Breast epithelium (tissue), 4 donors: ENCODE results near the gene FBN1. TPM values are rescaled to one million over a fixed set of nuclear protein-coding genes. Genes with fewer than 3 reads are reported as not detected.

ENCODE experiments used
- DNase-seq, 2 donors: peaks; one replicate each; pipeline ENCODE4 v3.0.0-alpha.2; 2019; ENCODE audit warnings: low spot score in 2 of 2
- H3K27ac ChIP-seq, 2 donors: fragments of 200-600 bp; sonication (generic) in 1 of 2; one replicate each; pipeline ENCODE4 v1.5.1; 2016 to 2019; ENCODE audit warnings: mild to moderate bottlenecking in 1 of 2
- H3K27me3 ChIP-seq, 2 donors: fragments of 200-600 bp; sonication (generic) in 1 of 2; one replicate each; pipeline versions ENCODE4 v1.5.1 to v1.6.0; 2017 to 2019; ENCODE audit warnings: control low read depth in 1 of 2, mild to moderate bottlenecking in 1 of 2
- H3K36me3 ChIP-seq: fragments of 200-600 bp; one replicate; pipeline ENCODE4 v1.5.1; 2019
- H3K4me1 ChIP-seq, 2 donors: fragments of 200-600 bp; sonication (generic); one replicate each; pipeline ENCODE4 v1.5.1; 2016 to 2019; ENCODE audit warnings: control low read depth in 1 of 2
- H3K4me3 ChIP-seq, 3 donors: fragments of 200-600 bp; sonication (generic); 1 replicate in 2 of 3; 2 replicates in 1 of 3; pipeline ENCODE4 v1.5.1; 2016 to 2019; ENCODE audit warnings: mild to moderate bottlenecking in 3 of 3, moderate library complexity in 2 of 3
- H3K9me3 ChIP-seq, 2 donors: fragments of 200-600 bp; sonication (generic) in 1 of 2; one replicate each; pipeline ENCODE4 v1.5.1; 2016 to 2019; ENCODE audit warnings: control low read depth in 1 of 2
- CTCF ChIP-seq, 3 donors: fragments of 450-650 bp; IDR thresholded peaks; one replicate each; pipeline ENCODE4 v1.5.1; 2016 to 2017; ENCODE audit warnings: antibody characterized with exemption in 3 of 3, mild to moderate bottlenecking in 3 of 3, moderate library complexity in 3 of 3
- POLR2A ChIP-seq: fragments of 450-650 bp; IDR thresholded peaks from one replicate; pipeline ENCODE4 v1.6.1; 2016; ENCODE audit warnings: antibody characterized with exemption, mild to moderate bottlenecking, moderate library complexity
- POLR2AphosphoS5 ChIP-seq, 3 donors: sonication (generic); formaldehyde crosslinking; IDR thresholded peaks; one replicate each; pipeline ENCODE4 v1.6.1; 2017; ENCODE audit warnings: antibody characterized with exemption in 3 of 3
- intact Hi-C: fragments of 100-400 bp; cut with DNase I; formaldehyde crosslinking; loops from one replicate; pipeline ENCODE4 v1.15.1; 2023; ENCODE audit warnings: low total_unique reads
- total RNA-seq, 3 donors: library from RNA; depleted of rRNA; stranded (reverse); fragments of >200 nt; gene quantifications; one replicate each; pipeline ENCODE4 v1.1.0, GENCODE V29; 2016

FBN1 gene
- total RNA-seq, 3 donors from 2014 or later: 38.5 to 210 (median 83.2) TPM

- intact Hi-C loops: no loop called here
- Histone ChIP-seq H3K9me3 (no peaks in the 10 kb centered on the region), H3K4me1 (no peaks in the 10 kb centered on the region), H3K4me3 (no peak overlapping the region), H3K27ac (no peak overlapping the region), H3K27me3 (no peaks in the 10 kb centered on the region), H3K36me3 (no peaks in the 10 kb centered on the region)
- DNase-seq: no peak
- TF ChIP-seq CTCF (IDR thresholded peaks at IDR 0.05) (no peak), POLR2A (no peak), POLR2AphosphoS5 (IDR thresholded peaks at IDR 0.05) (no peak)
These were observed 124.9 kb downstream of the FBN1 start for GRCh38 chr15:48520376-48521155.

- Histone ChIP-seq H3K4me1 (no peaks in the 10 kb centered on the region), H3K9me3 (no peaks in the 10 kb centered on the region), H3K4me3 (no peak overlapping the region), H3K36me3 (no peaks in the 10 kb centered on the region), H3K27me3 (no peaks in the 10 kb centered on the region), H3K27ac (no peak overlapping the region)
- DNase-seq: no peak
- TF ChIP-seq POLR2A (no peak), CTCF (IDR thresholded peaks at IDR 0.05) (no peak), POLR2AphosphoS5 (IDR thresholded peaks at IDR 0.05) (no peak)
- intact Hi-C loops: no loop called here
These were observed 129.4 kb downstream of the FBN1 start for GRCh38 chr15:48516121-48516520.

- no peaks in the 10 kb centered on the region for H3K27me3 ChIP-seq
- intact Hi-C loops: no loop called here
- no peaks in the 10 kb centered on the region for H3K4me1 ChIP-seq
- H3K36me3 ChIP-seq: no peaks in the 10 kb centered on the region
- H3K9me3 ChIP-seq: no peaks in the 10 kb centered on the region
- no peak for DNase-seq
- H3K4me3 ChIP-seq: no peak overlapping the region
- TF ChIP-seq POLR2AphosphoS5 (IDR thresholded peaks at IDR 0.05) (no peak), POLR2A (no peak), CTCF (IDR thresholded peaks at IDR 0.05) (no peak)
- H3K27ac ChIP-seq: peak overlapping the region in 1 of 2 donors; percentile 13
These were observed 130.0 kb downstream of the FBN1 start for GRCh38 chr15:48515500-48515899.

- H3K9me3 ChIP-seq: no peaks in the 10 kb centered on the region
- H3K4me3 ChIP-seq: no peak overlapping the region
- no peaks in the 10 kb centered on the region for H3K4me1 ChIP-seq
- DNase-seq: no peak
- no peak overlapping the region for H3K27ac ChIP-seq
- no peak for TF ChIP-seq POLR2AphosphoS5 (IDR thresholded peaks at IDR 0.05)
- no peaks in the 10 kb centered on the region for H3K36me3 ChIP-seq
- H3K27me3 ChIP-seq: no peaks in the 10 kb centered on the region
- intact Hi-C loops: no loop called here
These were observed 131.2 kb downstream of the FBN1 start for GRCh38 chr15:48514103-48514816.

- H3K9me3 ChIP-seq: no peaks in the 10 kb centered on the region
- intact Hi-C loops: no loop called here
- no peaks in the 10 kb centered on the region for H3K27me3 ChIP-seq
- H3K4me3 ChIP-seq: no peak overlapping the region
- peak overlapping the region in 1 of 2 donors; percentile 16 for H3K27ac ChIP-seq
- H3K4me1 ChIP-seq: no peaks in the 10 kb centered on the region
- DNase-seq: peak in 1 of 2 donors; percentile 26
- TF ChIP-seq POLR2AphosphoS5 (IDR thresholded peaks at IDR 0.05) (peak in 1 of 3 donors; percentile 35), POLR2A (no peak)
- no peaks in the 10 kb centered on the region for H3K36me3 ChIP-seq
These were observed 134.5 kb downstream of the FBN1 start for GRCh38 chr15:48510976-48511375.
